GM10266 (cell line): Measurements from ENCODE around the gene SLC6A9.

Source experiments
- DNase-seq: peaks from one replicate; pipeline ENCODE4 v3.0.0; 2012; ENCODE audit errors: extremely low spot score
- TF ChIP-seq, protein P1 (sequence below): IDR thresholded peaks from 2 replicates; pipeline ENCODE4 v1.5.1; 2012; ENCODE audit warnings: mild to moderate bottlenecking, low read depth; ENCODE audit not compliant: control insufficient read depth, insufficient read depth; ENCODE audit errors: missing control alignments

SLC6A9 gene

GRCh38 chr1:43978264-43978550 lies 53.1 kb downstream of the SLC6A9 start:
- TF ChIP-seq, protein P1, sequence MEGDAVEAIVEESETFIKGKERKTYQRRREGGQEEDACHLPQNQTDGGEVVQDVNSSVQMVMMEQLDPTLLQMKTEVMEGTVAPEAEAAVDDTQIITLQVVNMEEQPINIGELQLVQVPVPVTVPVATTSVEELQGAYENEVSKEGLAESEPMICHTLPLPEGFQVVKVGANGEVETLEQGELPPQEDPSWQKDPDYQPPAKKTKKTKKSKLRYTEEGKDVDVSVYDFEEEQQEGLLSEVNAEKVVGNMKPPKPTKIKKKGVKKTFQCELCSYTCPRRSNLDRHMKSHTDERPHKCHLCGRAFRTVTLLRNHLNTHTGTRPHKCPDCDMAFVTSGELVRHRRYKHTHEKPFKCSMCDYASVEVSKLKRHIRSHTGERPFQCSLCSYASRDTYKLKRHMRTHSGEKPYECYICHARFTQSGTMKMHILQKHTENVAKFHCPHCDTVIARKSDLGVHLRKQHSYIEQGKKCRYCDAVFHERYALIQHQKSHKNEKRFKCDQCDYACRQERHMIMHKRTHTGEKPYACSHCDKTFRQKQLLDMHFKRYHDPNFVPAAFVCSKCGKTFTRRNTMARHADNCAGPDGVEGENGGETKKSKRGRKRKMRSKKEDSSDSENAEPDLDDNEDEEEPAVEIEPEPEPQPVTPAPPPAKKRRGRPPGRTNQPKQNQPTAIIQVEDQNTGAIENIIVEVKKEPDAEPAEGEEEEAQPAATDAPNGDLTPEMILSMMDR, result no peak
- DNase-seq, result no peak

GRCh38 chr1:43977376-43978263 lies 53.6 kb downstream of the SLC6A9 start:
- TF ChIP-seq, protein P1, result no peak
- DNase-seq, result no peak

GRCh38 chr1:43976890-43977289 lies 54.4 kb downstream of the SLC6A9 start:
- no peak for DNase-seq
- TF ChIP-seq, protein P1, result no peak

DNA sequence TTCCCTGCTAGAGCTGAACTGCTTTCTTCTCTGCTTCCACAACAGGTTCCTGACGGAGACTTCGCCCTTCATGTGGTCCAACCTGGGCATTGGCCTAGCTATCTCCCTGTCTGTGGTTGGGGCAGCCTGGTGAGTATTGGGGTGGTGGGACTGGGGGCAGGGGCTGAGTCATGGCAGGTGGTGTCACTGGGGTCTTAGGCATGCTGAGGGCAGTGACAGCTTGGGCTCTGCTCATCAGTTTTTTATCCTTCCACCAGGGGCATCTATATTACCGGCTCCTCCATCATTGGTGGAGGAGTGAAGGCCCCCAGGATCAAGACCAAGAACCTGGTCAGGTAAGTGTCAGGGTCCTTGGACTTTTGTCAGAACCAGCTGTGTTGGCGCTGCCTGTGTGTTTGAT lies 55.2 kb downstream of the SLC6A9 start:
- TF ChIP-seq, protein P1, result no peak
- DNase-seq, result no peak

DNA sequence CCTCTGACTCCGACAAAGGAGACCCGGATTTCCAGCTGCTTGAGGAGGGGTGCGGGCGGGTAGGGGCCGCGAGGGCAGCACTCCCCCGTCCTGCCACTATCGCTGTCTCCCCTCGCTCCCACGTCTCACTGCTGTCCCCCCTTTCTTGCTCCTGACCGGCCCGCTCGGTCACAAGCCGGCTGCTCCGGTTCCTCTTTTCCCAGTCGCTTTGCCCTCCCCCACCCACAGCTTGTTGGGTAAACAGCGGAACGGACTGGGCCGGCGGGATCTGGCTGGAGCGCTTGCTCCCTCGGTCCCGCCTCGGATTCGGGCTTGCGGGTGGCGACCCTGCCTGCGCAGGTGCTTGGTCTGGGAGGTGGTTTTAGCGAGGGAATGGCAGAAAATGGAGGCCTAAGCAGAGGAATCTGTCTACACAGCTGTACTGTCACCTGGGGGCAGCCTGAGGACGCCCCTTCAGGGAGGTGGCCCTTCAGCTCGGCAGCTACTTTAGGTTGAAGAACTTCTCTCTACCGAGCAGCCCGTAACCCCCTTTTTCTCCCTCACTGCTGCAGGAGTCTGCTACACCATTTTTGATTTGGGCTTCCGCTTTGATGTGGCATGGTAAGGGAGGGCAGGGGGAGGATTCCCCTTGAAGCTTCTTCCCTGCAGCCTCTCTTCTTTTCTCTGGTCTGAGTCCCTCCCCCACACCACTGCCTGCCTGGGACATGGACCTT lies 55.9 kb downstream of the SLC6A9 start:
- TF ChIP-seq, protein P1, result no peak
- DNase-seq, result peak; percentile 58

DNA sequence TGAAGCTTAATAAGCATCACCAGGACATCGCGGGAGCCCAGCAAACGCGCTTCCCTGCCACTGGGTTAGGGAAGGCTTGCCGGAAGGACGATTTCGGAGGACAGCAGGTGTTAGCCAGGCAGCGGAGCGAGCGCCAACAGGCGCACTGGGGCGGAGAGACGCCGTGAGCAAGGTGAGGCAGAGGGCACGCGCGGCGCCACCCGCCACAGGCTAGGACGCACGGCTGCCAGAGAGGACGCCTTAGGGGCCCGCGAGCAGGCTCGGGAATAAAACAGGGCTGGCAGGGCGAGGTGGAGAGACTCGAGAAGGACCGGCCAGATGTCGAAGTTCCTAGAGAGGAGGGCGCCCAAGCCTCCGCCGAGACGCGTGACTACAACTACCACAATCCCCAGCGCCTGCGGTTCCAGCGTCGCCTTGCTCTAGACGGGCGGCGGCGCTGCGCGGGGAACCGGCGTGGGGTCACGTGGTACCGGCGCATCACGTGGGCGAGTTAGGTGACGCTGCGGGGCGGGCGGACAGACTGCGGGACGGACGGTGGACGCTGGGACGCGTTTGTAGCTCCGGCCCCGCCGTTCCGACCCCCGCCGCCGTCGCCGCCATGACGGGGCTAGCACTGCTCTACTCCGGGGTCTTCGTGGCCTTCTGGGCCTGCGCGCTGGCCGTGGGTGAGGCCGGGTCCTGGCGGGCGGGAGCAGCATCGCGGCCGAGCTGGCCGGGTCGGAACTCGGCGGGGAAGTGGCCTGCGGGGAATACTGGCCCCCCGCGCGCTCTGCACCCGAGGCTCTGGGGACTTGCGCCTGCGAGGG lies 56.6 kb downstream of the SLC6A9 start, which contains the start of gene ATP6V0B:
ATP6V0B (plus strand) TSS at position 518 of the 806 bp plus-strand sequence; CDS start at position 599, 81 bp downstream.
- TF ChIP-seq, protein P1, result peak; percentile 0
- DNase-seq, result peak; percentile 96
